ENCODE measurements around the gene GABRG3.

- no peak for TF ChIP-seq ZNF707 (tag by site-specific recombination; IDR thresholded peaks at IDR 0.05)
- no peak for TF ChIP-seq ZNF571 (tag by site-specific recombination; IDR thresholded peaks at IDR 0.05)
- TF ChIP-seq ZNF394 (tag by site-specific recombination; IDR thresholded peaks at IDR 0.05; ENCODE audit: borderline replicate concordance), result no peak
- no peak for TF ChIP-seq ZNF274 (IDR thresholded peaks at IDR 0.05; ENCODE audit: low read length)
- no peak for TF ChIP-seq ZNF274 (tag by site-specific recombination; IDR thresholded peaks at IDR 0.05; ENCODE audit: borderline replicate concordance)
- TF ChIP-seq ZFP37 (tag by site-specific recombination; IDR thresholded peaks at IDR 0.05), result no peak
- no peak for TF ChIP-seq ZNF792 (tag by site-specific recombination; IDR thresholded peaks at IDR 0.05)
- TF ChIP-seq CTCF (tag by site-specific recombination; IDR thresholded peaks at IDR 0.05), result no peak
- no peak for TF ChIP-seq ZNF18 (tag by site-specific recombination; IDR thresholded peaks at IDR 0.05)
- no peak for TF ChIP-seq PBX3 (CRISPR knock-in tag; IDR thresholded peaks at IDR 0.05)
Measured at GRCh38 chr15:27292641-27293040, 321.7 kb downstream of the GABRG3 start.
